Measurements from ENCODE around the gene RCCD1. TPM values are rescaled to one million over a fixed set of nuclear protein-coding genes. Genes with fewer than 3 reads are reported as not detected.

RCCD1 gene
- total RNA-seq, 3 donors from 2014 or later, result 5.3 to 9.8 (median 7.9) TPM

GRCh38 chr15:90929246-90930019, 25.3 kb upstream of the RCCD1 start:
- no peaks in the 10 kb centered on the region for H3K27me3 ChIP-seq
- peaks cover 0 to 14% of the 10 kb centered on the region in 2 donors for H3K4me1 ChIP-seq
- intact Hi-C loops (cut with DNase I; ENCODE audit: low total_unique reads), result no loop called here

GRCh38 chr15:90930861-90931574, 23.7 kb upstream of the RCCD1 start:
- Histone ChIP-seq H3K27me3 (no peaks in the 10 kb centered on the region), H3K27ac (peak overlapping the region; percentile 91 to 96), H3K9me3 (no peaks in the 10 kb centered on the region), H3K4me1 (peaks cover 1 to 14% of the 10 kb centered on the region in 2 donors), H3K36me3 (no peaks in the 10 kb centered on the region), H3K4me3 (peak overlapping the region; percentile 62 to 88 (median 81))
- no peak for DNase-seq (ENCODE audit: low spot score in 2 of 2)
- TF ChIP-seq CTCF (IDR thresholded peaks at IDR 0.05), result no peak
- TF ChIP-seq POLR2AphosphoS5 (IDR thresholded peaks at IDR 0.05), result no peak
- intact Hi-C loops (cut with DNase I; ENCODE audit: low total_unique reads), result no loop called here

More at GRCh38 chr15:90929246-90930019, 25.3 kb upstream of the RCCD1 start:
- no peak for DNase-seq (ENCODE audit: low spot score in 2 of 2)
- Histone ChIP-seq H3K9me3 (no peaks in the 10 kb centered on the region), H3K4me3 (peak overlapping the region; percentile 62 to 88 (median 71)), H3K36me3 (no peaks in the 10 kb centered on the region), H3K27ac (peak overlapping the region; percentile 91 to 96)
- TF ChIP-seq POLR2A (IDR thresholded peaks at IDR 0.05) (no peak), CTCF (IDR thresholded peaks at IDR 0.05) (no peak), POLR2AphosphoS5 (IDR thresholded peaks at IDR 0.05) (no peak)

- Histone ChIP-seq H3K9me3 (no peaks in the 10 kb centered on the region), H3K4me3 (peak overlapping the region; percentile 80 to 88 (median 81)), H3K36me3 (no peaks in the 10 kb centered on the region), H3K27me3 (no peaks in the 10 kb centered on the region), H3K27ac (peak overlapping the region; percentile 91 to 96), H3K4me1 (peaks cover 4 to 14% of the 10 kb centered on the region in 2 donors)
- no peak for TF ChIP-seq POLR2A (IDR thresholded peaks at IDR 0.05)
- no peak for TF ChIP-seq CTCF (IDR thresholded peaks at IDR 0.05)
- TF ChIP-seq POLR2AphosphoS5 (IDR thresholded peaks at IDR 0.05), result no peak
- DNase-seq (ENCODE audit: low spot score in 2 of 2), result no peak
- intact Hi-C loops (cut with DNase I; ENCODE audit: low total_unique reads), result no loop called here
Measured at GRCh38 chr15:90931575-90931827, 23.2 kb upstream of the RCCD1 start.

GRCh38 chr15:90931828-90932659, 22.6 kb upstream of the RCCD1 start, which contains the start of gene HDDC3:
Gene HDDC3 (minus strand): TSS chr15:90932549. CDS start chr15:90932540, 9 bp downstream.
- no peaks in the 10 kb centered on the region for H3K27me3 ChIP-seq
- H3K27ac ChIP-seq, result peak within 1 kb of the TSS; percentile 91 to 96
- TF ChIP-seq POLR2AphosphoS5 (IDR thresholded peaks at IDR 0.05) (peak; percentile 67 to 83 (median 69)), POLR2A (IDR thresholded peaks at IDR 0.05) (peak; percentile 56), CTCF (IDR thresholded peaks at IDR 0.05) (peak; percentile 81 to 89 (median 85))
- peak; percentile 86 to 89 for DNase-seq (ENCODE audit: low spot score in 2 of 2)
- H3K9me3 ChIP-seq, result no peaks in the 10 kb centered on the region
- H3K4me3 ChIP-seq, result peak within 1 kb of the TSS; percentile 80 to 88 (median 81)
- H3K4me1 ChIP-seq, result peaks cover 4 to 14% of the 10 kb centered on the region in 2 donors
- intact Hi-C loops (cut with DNase I; ENCODE audit: low total_unique reads), result no loop called here
- no peaks in the 10 kb centered on the region for H3K36me3 ChIP-seq

Measured in breast epithelium (tissue), 4 donors.